HG03139 (cell line): Measurements from ENCODE around the gene DIP2A.

ENCODE experiments used
- ATAC-seq: cut with Tn5 transposase; IDR thresholded peaks from one replicate; pipeline ENCODE4 v1.9.1; 2021; ENCODE audit not compliant: unreplicated experiment

Gene DIP2A

GRCh38 chr21:46581780-46582307 is 123.2 kb downstream of the DIP2A start:
- no peak for ATAC-seq

- no peak for ATAC-seq
Observed at GRCh38 chr21:46585191-46585953, 126.7 kb downstream of the DIP2A start.

GRCh38 chr21:46594276-46594675 is 135.6 kb downstream of the DIP2A start:
- no peak for ATAC-seq

GRCh38 chr21:46596201-46596600 is 137.5 kb downstream of the DIP2A start:
- no peak for ATAC-seq

DNA sequence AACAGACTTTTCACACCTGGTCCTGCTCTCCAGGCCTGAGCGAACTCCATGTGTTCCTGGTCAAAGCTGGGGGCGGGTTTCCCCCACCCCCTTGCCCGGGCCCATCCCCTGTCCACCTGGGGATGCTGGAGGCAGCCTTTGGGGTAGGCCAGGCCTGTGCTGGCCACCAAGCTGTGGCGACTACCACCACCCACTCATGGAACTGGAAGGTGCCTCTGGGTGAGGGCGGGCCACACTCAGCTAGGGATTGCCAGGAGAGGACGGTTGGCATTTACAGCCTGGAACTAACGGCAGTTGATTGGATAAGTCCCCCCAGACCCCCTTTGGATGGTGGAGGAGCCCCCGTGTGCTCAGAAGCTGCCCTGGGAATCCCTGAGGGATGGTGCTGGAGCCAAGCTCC is 138.3 kb downstream of the DIP2A start:
- no peak for ATAC-seq

DNA sequence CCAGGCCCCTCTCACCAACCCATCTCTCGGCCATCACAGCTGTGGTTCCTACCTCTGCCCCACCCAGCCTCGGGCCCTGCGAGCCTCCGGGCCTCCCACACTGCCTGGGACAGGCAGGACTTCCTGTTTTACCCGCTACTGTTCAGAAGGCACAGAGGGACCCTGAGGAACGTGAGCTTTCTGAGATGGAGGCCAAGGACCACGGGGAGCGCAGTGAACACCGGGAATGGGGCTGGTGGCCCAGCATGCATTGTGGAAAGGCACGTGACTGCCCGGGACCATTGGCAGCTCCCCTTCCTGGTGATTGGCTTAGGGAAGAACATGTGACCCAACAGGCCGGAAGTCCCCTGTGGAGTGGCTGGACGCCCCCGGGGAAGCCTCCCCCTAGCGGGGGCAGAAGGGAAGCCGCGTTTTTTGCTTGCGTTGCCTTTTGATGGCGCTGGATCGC is 139.2 kb downstream of the DIP2A start:
- ATAC-seq: no peak

- ATAC-seq: no peak
Observed at GRCh38 chr21:46598581-46599572, 140.2 kb downstream of the DIP2A start.

DNA sequence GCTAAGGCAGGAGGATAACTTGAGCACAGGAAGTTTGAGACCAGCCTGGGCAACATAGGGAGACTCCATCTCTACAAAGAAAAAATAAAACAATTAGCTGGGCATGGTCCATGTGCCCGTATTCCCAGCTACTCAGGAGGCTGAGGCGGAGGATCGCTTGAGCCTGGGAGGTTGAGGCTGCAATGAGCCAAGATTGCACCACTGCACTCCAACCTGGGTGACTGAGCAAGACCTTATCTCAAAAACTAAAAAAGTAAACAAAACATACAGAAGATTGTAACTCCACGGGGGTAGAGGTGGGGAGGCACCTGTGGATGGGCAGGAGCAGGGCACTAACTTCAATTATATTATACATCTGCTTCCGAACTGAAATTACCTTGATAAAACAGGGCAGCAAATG is 141.6 kb downstream of the DIP2A start:
- ATAC-seq: no peak

GRCh38 chr21:46600978-46601377 is 142.3 kb downstream of the DIP2A start:
- ATAC-seq: no peak

DNA sequence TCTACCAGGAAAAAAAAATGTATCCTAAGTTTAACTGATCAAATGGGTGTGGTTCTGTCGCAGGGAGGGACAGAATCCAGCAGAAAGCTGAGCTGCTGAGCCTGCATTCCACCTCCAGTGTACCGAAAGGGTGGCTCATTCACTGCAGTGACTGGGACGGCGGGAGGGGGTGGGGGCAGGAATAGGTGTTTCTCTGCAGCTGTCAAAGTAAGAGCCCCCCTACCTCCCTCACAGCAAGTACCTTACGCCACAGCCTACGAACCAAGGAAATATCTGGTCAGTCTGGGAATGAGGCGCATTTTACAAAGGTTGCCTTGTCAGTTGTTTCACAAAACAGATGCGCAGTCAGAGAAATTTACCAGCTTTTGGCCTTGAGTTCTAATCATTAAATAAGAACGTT is 144.5 kb downstream of the DIP2A start:
- no peak for ATAC-seq

GRCh38 chr21:46604329-46604974 is 145.8 kb downstream of the DIP2A start:
- no peak for ATAC-seq

DNA sequence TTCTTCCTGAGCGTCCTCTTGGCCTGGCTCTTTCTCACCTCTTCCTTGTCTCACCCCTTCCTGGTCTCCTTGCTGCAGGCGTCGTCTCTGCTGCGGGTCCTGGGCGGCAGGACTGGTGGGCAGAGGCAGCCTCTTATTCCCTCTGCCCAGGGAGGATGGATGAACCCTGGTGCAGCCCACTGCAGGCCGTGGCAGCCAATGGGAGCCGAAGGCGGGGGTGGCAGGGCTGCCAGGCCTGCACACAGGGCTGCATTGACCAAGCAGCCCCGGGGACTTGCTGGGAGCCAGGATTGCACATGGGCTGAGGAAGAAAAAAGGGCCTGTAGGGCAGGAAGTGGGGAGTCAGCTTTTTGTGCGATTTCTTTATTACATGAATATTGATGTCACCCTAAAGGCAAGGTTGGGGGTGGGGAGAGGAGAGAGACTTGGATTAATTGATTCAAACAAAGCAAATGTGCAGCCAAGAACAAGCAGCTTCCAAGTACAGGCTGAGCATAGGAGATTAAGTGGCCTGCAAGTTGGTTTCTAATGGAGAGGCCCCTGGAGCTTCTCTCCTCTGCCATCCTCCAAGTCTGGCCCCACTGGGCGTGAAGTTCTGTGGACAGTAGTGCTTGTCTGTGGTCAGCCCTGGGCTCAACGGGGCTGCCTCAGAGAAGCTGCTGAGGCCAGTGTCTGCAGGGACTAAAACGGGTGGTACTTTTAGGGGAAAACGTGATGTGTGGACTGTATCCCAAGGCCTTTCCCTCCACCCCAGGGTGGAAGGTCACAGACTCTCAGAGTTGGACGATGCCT is 146.5 kb downstream of the DIP2A start, which contains the start of gene S100B:
Gene S100B, minus strand, starts transcription at position 108 of the 792 bp plus-strand sequence. CDS start 2,667 bp downstream, outside the sequence.
- ATAC-seq: no peak

DNA sequence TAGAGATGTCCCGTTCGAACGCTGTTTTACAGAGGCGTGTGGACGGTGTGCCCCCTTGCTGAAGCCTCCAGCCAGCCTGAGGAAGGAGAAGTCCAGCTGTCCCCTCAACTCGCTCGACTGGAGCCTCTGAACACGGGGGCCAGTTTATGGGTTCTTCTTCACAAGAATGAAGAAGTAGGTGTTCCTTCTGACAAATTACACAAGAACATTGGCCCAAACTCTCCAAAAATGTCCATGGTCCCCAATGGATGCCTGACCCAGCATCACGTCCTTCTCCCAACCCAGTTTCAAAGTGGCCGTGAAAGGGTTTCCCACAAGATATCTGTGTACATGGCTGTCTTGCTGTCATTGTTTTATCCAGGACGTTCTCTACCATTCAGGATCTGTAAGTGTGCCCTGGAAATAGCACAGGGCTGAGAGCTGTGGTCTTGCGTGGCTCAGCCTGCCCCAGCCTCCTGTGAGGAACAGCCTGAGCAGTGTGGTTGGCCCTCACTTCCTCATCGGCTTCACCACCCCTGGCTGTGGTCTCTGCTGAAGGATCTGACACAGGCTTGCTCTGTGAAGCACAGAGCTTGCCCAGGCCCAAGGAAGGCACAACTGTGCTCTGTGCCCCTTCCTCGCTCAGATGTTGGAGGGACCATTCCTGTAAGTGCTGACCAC is 147.2 kb downstream of the DIP2A start:
- ATAC-seq: no peak

DNA sequence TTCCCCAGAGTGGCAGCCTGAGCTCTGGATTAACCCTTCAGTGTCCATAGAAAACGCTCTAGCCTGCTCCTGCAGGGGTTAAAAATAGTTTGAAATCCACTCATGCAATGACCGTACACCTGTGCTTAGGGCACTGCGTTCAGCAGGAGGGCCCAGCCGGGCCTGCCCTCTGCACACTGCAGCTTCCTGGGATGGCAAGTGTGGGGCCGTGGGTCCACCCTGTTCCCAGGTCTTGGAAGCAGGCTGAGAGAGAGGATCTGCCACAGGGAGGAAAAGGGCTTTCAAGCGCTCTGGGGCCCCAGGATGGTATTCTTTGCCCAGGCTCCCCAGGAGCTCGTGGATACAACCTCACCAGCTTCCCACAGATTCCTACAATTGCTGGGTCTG is 147.7 kb downstream of the DIP2A start:
- no peak for ATAC-seq

- ATAC-seq: no peak
Observed at GRCh38 chr21:46607636-46608035, 148.9 kb downstream of the DIP2A start.

DNA sequence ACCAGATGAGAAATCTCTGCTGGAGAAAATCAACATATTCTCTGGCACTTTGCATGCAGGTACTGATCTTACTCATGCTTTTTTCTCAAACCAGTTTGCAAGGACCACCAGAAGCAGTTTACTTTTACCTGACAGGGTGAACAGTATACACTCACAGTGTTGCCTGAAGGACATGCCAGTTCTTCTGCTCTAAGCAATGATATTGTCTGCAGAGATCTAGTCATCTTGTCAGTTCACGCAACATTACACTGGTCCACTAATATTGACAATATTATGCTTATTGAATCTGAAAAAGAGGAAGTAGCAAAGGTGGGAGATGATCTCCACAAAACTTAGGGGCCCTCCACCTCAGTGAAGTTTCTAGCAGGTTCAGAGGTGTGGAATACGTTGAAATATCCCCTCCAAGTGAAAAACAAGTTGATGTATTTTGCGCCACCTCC is 150.0 kb downstream of the DIP2A start:
- no peak for ATAC-seq

DNA sequence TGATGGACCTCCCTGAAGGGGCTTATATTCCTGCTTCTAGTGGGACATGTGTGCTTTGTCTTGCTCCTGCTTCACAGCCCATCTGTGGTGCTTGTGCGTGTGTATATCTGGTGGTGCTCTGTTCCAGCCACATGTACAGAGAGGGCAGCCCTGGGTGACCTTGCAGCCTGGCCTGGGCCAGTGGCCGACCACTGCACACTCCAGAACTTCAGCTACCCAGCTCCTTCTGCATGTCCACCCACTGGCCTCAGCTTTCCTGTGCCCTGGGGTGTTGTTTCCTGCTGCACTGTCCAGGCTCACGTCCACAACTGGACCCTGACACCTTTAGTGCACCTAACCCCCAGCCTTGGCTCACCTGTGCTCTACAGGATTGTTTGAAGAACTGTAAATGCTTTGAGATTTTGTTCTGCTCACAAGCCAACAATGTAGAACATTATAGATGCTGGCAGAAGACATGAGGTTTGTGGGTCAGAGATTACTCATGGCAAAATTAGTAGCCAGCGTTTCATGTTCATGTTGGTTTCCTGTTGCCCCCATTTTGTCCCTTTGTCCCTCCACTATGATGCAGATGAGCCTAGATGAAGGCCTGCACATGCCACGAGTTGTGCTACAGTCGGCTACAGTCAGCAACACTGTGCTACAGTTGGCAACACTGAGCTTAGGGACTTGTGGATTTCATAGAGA is 151.5 kb downstream of the DIP2A start:
- no peak for ATAC-seq

DNA sequence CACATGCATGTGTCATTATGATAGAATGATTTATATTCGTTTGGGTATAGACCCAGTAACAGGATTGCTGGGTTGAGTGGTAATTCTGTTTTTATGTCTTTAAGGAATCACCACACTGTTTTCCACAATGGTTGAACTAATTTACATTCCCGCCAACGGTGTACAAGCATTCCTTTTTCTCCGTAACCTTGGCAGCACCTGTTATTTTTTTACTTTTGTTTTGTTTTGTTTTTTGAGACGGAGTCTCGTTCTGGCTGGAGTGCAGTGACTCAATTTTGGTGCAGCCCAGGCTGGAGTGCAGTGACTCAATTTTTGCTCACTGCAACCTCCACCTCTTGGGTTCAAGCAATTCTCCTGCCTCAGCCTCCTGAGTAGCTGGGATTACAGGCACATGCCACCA is 154.7 kb downstream of the DIP2A start:
- ATAC-seq: no peak

DNA sequence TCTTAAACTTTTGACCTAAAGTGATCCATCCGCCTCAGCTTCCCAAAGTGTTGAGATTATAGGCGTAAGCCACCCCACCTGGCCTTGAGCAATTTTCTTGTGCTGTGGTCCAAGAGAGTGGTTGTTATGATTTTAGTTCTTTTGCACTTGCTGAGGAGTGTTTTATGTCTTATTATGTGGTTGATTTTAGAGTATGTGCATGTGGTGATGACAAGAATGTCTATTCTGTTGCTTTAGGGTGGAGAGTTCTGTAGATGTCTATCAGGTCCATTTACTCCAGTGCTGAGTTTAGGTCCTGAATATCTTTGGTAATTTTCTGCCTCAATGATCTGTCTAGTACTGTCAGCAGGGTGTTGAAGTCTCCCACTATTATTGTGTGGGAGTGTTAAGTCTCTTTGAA is 157.4 kb downstream of the DIP2A start:
- ATAC-seq: no peak
